ENCODE results near the gene RIMBP3B.
"Not testable (repeated sequence)": the region's sequence is repeated elsewhere in the genome, so short reads cannot be mapped to it uniquely, and the experiment has no call there.

RIMBP3B gene, protein sequence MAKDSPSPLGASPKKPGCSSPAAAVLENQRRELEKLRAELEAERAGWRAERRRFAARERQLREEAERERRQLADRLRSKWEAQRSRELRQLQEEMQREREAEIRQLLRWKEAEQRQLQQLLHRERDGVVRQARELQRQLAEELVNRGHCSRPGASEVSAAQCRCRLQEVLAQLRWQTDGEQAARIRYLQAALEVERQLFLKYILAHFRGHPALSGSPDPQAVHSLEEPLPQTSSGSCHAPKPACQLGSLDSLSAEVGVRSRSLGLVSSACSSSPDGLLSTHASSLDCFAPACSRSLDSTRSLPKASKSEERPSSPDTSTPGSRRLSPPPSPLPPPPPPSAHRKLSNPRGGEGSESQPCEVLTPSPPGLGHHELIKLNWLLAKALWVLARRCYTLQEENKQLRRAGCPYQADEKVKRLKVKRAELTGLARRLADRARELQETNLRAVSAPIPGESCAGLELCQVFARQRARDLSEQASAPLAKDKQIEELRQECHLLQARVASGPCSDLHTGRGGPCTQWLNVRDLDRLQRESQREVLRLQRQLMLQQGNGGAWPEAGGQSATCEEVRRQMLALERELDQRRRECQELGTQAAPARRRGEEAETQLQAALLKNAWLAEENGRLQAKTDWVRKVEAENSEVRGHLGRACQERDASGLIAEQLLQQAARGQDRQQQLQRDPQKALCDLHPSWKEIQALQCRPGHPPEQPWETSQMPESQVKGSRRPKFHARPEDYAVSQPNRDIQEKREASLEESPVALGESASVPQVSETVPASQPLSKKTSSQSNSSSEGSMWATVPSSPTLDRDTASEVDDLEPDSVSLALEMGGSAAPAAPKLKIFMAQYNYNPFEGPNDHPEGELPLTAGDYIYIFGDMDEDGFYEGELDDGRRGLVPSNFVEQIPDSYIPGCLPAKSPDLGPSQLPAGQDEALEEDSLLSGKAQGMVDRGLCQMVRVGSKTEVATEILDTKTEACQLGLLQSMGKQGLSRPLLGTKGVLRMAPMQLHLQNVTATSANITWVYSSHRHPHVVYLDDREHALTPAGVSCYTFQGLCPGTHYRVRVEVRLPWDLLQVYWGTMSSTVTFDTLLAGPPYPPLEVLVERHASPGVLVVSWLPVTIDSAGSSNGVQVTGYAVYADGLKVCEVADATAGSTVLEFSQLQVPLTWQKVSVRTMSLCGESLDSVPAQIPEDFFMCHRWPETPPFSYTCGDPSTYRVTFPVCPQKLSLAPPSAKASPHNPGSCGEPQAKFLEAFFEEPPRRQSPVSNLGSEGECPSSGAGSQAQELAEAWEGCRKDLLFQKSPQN (N-terminal part only)

DNA sequence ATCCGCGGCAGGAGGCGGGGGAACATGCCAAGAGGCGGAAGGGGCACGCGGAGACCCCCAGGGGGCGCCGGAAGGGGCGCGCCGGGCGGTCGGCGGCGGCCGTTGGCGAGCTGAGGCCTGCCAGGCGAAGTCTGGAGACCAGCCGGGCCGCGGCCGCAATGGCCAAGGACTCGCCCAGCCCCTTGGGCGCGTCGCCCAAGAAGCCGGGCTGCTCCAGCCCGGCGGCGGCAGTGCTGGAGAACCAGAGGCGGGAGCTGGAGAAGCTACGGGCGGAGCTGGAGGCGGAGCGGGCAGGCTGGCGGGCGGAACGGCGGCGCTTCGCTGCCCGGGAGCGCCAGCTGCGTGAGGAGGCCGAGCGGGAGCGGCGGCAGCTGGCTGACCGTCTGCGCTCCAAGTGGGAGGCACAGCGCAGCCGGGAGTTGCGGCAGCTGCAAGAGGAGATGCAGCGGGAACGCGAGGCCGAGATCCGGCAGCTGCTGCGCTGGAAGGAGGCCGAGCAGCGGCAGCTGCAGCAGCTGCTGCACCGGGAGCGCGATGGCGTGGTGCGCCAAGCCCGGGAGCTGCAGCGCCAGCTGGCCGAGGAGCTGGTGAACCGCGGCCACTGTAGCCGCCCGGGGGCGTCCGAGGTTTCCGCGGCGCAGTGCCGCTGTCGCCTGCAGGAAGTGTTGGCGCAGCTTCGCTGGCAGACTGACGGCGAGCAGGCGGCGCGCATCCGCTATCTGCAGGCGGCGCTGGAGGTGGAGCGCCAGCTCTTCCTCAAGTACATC, at the start of gene RIMBP3B:
RIMBP3B (plus strand) TSS at position 51 of the 767 bp plus-strand sequence; CDS start at position 159, 108 bp downstream.
- DNase-seq = not testable (repeated sequence)

DNA sequence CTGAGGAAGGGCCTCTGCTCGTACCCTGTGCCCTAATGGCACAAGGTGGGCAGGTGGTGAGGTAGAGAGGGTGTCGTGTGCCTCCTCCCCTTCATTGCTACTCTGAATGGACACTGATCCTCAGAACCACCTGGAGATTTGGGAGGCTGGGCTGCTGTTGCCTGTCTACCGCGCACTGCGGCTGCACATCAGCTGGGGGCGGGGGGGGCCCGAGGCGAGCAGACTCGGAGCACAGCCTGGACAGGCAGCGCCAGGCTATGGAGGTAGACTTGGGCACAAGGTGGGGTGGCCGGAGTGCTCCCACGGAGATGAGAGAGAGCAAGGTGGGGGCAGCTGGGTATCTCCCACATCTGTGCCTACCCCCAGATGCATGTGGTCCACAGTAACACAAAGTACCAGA, 26.0 kb upstream of the RIMBP3B start:
- DNase-seq = not testable (repeated sequence)

DNA sequence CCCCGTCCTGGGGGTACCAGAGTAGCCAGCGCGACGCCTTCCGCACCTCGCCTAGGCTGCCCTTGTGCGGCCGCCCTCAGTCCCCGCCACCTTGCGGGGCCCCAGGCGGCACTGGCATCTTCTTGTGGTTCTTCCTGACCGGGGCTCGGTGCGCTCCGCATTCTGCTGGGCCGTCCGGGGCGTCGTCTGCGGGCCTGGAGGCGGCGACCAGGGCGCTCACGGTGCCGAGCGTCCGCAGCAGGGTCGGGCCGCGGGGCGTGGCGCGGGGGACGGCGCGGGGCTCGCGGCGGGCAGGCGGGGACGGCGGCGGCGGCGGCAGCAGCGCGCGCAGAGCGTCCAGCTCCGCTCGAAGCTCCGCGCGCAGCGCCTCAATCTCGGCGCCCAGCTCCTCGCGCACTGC, 23.0 kb upstream of the RIMBP3B start:
- not testable (repeated sequence) for DNase-seq

DNA sequence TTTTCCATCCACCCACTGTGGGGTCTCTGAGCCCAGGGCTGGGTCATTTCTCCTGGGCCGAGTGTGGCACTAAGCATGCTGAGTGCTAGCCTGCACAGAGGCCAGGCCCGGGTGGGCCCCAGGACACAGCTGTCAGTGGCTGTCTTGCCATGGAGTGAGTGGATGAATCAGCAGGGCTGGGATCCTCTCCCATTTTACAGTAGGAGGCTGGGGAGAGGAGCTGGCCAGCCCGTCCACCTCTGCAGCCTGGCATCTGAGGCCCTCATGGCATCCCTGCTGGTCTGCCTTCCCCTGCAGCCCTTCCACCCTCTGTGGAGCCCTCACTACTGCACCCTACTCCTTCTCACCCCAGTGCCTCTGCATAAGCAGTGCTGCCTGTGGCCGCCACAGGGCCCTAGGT, 21.1 kb upstream of the RIMBP3B start:
- not testable (repeated sequence) for DNase-seq

DNA sequence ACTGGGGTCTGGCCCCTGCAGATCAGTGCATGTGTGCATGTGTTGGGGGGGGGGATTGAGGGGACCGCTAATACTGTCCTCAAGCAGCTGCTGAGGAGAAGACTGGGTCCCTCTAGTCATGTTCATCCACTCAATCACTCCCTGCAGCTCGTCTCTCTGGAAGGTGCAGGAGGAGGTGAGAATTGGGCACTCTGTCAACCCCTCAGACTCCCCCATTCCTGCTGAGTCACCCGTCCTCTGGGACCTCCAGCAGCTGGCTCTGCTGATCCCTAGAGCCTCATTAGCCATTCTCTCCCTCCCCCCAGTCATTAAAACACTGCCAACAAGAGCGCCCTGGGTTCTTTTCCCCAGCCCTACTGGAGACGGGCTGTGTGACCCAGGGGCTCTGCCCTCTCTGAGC, 20.5 kb upstream of the RIMBP3B start:
- not testable (repeated sequence) for DNase-seq

DNA sequence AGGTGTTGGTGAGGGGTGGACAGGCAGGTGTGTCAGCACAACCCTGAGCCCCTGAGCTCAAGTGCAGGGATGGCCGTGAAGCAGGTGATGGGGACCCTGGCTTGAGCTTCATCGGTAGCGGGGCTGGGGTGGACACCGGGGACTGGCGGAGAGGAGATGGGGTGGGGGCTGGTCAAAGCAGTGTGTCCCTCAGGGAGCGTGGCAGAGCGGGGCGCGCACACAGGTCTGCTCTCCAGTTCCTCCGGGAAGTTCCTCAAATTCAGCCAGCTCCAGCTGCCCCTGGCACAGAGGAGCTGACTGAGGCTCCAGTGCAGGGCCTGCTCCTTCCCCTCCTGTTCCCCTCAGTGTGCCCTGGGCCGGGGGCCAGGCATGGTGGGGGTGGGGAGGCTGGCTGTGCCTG, 19.7 kb upstream of the RIMBP3B start:
- DNase-seq = not testable (repeated sequence)

DNA sequence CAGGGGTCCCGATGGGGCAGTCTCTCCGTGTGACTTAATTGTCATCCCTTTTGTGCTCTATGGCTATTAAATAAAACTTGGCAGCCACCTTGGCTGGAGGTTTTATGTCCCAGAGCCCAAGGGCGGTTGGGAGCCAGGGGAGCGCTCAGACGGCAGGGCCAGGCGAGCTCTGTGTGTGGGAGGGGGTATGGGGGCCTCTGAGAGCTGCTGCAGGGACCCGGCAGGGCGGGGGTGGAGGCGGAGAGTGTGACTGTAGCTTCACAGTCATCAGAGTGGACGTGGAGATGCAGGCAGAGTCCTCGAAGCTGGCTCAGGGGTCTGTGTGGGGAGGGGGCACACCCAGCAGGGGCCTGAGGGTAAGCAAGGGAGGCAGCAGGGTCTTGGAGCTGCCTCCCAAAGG, 19.2 kb upstream of the RIMBP3B start:
- not testable (repeated sequence) for DNase-seq

DNA sequence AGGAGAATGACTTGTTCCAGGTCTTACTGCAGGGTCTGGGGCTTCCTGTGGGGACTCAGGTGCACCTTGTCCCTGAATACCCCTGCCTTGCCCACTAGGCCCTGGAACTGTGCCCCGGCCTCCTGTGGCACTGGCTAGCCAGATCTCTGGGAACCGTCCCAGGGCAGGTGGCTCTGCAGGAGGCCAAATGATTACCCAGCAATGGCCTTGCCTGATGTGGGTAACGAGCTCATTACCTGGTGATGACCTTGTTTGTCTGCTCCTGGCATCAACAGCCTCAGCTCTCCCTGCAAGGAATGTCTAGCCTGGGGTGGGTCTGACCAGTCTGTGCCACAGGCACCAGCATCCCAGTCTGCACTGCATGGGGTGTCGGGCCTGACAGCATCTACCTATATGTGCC, 18.2 kb upstream of the RIMBP3B start:
- DNase-seq = not testable (repeated sequence)

DNA sequence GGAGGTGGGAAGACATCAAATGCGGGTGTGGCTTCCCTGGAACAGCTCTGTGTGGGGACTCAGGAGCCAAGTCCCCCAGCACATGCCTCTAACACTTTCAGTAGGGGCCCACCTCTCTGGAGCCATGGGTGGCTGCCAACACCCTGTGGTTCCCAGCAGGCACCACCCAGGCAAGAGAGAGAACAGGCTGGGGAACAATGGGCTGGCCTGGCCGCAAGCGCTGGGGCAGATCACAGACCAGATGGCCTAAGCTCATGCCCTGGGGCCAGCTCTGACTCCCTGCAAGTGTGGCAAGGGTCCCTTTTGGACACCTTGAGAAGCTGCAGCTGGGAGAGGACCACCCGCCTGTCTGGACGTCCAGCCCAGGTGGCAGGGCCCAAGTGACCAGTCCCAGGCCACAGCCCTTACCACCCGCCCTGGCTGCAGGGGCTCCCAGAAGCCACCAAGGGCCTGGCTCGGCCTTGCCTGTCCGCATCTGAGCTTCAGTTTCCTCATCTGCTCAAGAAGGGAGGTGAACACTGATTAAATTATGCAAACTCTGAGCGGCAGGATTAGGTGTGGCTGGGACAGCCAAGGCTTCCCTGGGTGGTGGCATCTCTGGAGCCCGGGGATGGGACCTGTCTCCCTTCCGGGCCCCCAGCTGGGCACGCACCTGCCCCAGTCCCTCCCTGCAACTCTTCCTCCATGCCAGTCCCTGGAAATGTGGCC, 14.8 kb upstream of the RIMBP3B start:
- not testable (repeated sequence) for DNase-seq

DNA sequence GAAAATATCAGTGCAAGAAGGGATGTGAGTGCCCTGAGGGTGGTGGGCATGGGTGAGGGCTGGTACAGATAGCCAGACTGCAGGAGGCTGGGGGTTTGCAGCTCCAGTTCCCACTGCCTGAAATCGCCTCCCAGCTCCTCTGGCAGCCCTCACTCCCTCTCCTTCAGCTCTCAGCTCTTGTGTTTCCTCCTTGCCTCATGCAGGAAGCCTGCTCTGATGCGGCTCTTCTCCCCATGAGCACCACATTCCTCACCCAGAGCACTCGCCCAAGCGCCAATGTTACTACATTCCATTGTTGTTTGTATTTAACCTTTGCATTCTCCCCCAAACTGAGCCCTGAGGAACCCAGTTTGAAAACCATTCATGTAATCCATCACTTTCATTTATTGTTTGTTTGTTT, 7.7 kb upstream of the RIMBP3B start:
- DNase-seq = not testable (repeated sequence)

DNA sequence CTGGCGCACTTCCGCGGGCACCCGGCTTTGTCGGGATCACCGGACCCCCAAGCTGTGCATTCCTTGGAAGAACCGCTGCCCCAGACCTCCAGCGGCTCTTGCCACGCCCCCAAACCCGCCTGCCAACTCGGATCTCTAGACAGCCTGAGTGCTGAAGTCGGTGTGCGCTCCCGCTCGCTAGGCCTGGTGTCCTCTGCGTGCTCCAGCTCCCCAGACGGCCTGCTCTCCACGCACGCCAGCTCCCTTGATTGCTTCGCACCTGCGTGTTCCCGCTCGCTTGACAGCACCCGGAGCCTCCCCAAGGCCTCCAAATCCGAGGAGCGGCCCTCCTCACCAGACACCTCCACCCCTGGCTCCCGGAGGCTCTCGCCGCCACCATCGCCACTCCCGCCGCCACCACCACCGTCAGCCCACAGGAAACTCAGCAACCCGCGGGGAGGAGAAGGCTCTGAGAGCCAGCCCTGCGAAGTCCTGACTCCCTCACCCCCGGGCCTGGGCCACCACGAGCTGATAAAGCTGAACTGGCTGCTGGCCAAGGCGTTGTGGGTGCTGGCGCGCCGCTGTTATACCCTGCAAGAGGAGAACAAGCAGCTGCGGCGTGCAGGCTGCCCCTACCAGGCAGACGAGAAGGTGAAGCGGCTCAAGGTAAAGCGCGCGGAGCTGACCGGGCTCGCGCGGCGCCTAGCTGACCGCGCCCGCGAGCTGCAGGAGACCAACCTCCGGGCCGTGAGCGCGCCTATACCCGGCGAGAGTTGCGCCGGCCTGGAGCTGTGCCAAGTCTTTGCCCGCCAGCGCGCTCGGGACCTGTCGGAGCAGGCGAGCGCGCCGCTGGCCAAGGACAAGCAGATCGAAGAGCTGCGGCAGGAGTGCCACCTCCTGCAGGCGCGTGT, 1.2 kb downstream of the RIMBP3B start:
- DNase-seq = not testable (repeated sequence)

DNA sequence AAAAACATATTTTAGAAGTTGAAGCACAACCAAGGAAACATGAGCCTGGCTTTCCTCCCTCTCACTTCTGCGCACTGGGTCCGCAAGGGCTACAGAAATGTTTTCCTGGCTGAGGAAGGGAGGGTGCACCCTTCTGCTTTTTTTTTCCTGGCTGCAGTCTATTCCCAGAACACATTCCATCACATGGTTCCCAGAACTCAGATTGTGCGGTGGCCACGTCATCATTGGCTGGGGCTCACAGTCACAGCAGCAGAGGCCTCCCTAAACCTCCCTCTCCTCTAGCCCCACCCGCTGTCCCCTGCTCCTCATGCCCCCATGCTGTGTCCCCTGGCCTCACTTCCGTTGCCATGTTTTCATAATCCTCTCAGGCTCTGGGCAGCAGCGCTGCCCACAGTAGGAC, 5.9 kb downstream of the RIMBP3B start:
- DNase-seq = not testable (repeated sequence)

DNA sequence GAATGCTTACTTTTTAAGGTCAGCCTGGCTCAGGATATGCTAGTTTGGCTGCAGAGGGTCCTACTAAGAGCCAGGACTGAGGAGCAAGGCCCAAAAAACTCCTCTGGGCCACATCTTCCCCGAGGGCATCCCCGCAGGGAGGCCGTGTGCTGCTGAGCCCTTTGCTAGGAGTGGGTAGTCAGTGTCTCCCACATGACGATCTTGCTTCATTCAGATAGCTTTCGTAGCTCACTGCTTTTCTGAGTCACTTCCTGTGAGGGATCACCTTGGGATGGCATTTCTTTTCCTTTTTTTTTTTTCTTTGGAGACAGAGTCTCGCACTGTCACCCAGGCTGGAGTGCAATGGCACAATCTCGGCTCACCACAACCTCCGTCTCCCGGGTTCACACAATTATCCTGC, 6.5 kb downstream of the RIMBP3B start:
- not testable (repeated sequence) for DNase-seq

DNA sequence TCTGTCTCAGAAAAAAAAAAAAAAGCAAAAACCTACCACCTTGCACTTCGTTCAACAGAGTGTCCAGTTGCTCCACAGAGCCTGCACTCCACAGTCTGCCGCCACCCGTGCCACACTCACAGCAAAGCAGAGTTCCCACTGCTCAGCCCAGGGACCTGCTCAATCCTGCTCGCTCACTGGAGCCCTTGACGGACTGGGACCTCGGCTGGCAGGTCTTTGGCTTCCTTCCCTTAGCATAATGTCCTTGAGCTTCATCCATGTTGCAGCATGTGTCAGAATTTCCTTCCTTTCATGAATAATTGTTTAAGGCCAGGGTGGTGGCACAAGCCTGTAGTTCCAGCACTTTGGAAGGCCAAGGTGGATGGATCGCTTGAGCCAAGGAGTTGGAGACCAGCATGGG, 11.1 kb downstream of the RIMBP3B start:
- DNase-seq = not testable (repeated sequence)

DNA sequence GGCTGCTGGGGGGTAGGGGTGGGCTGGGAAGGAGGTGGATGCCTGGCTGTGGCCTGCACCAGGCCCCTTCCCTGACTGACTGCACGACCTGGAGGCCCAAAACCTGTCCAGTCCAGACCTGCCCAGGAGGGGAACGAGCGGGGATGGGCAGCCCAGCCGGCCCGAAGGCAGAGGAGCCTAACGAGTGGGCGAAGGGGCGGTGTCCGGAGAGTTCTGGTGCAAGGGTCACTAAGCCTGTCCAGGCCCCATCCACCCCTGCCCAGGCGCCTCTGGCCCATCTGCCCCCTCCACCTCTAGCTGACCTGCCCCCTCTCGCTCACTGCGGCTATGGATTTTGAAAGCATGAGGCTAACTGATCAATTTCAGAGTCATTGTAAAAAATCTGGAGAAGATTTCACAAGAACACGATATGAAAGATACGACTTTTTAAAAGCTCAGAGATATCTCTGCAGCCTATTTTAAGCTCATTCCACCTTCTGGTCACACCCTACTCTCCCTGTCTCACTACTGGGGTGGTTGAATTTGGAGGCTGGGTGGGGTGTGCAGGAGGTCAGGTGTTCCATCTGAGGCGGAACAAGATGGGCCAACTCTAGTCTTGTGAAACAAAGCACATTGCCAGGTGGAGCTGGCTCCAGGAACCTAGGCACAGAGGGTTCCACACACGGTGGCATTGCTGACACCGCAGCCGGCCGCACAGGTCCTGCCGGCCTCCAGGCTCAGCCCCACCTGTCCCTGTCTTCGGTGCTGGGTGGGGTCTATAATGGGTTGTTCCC, 17.8 kb downstream of the RIMBP3B start:
- DNase-seq = not testable (repeated sequence)

DNA sequence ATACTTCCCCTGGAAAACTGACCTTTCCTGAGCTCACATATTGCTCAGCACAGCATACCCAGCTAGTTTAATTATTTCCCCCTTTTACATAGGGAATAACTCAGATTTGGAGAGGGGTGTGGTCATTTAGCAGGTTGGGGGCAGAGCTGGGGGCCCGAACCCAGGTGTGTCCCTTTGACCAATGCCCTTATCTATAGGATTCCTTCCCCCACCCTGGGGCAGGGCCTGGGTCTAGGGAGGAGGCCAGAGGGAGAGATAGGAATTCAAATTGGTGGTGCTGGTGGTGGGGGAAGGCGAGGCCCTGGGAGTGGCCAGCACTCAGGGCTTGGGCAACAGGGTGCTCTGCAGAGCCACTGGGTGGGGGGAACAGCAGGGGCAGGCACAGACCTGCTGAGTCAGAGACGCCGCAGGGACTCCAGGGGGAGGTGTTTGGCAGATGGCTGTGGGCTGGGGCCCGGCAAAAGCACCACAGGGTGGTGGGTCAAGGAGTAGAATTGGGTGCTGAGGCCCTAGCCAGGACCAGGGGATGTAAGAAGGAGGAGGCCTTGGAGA, 19.3 kb downstream of the RIMBP3B start:
- DNase-seq = not testable (repeated sequence)

DNA sequence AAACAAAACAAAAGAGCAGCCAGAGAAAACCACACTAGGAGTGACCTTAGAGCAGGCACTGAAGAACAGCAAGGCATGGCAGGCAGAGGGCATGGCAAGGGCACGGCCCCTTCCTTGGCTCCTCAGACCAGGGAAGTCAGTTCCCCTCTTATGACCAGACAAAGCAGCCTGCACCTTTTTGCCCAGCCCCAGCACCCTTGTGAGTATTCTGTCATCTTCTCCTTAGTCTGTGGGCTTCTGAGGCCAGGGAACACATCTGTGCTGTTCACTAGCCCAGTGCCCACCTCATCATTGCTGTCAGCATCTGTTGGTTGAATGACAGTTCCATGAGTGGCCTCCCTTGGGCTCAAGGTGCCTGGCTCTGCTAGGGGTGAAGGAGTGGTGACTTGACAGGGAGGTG, 23.6 kb downstream of the RIMBP3B start:
- not testable (repeated sequence) for DNase-seq

DNA sequence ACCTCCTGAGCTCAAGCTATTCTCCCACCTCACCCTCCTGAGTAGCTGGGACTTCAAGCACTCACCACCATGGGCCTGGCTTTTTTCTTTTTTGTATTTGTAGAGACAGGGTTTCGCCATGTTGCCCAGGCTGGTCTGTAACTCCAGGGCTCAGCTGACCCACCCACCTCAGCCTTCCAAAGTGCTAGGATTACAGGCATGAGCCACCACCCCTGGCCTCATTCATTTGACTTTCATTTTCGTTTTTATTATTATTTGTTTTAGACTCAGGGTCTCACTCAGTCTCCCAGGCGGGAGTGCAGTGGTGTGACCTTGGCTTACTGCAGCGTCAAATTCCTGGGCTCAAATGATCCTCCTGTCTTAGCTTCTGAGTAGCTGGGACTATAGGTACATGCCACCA, 24.2 kb downstream of the RIMBP3B start:
- DNase-seq = not testable (repeated sequence)

DNA sequence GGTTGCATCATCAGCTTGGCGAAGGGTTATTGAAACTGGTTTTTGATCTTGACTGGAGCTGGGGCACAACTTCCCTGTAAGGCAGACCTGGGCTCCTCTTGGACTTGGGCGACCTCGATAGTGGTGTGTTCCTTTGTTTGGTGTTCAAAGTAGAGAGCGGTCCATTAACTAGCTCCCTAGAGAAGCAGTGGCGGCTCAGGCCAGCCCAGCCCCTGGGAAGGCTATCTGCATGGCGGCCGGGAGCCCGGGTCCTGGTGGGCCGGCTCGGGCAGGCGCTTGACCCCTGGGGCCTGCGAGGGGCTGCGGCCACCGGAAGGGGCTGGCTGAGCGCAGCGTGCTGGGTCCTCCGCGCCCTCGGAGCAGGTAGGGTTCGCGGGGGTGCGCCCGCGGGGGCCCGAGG, 32.8 kb downstream of the RIMBP3B start:
- not testable (repeated sequence) for DNase-seq

Data from kidney glomerular epithelial cell (primary cell).